ENCODE measurements around the gene PTMA.

- no peak for TF ChIP-seq EZH2phosphoT487 (IDR thresholded peaks at IDR 0.05)
- TF ChIP-seq CTCF (IDR thresholded peaks at IDR 0.05): no peak
Observed at GRCh38 chr2:231684314-231685223, 23.8 kb upstream of the PTMA start.
